Lower lobe of right lung (tissue), 2 donors: ENCODE measurements around the gene FKBP9. TPM values are rescaled to one million over a fixed set of nuclear protein-coding genes. Genes with fewer than 3 reads are reported as not detected.
A peak's percentile ranks its signal among the peaks of the same experiment; 100 is the strongest.

Source experiments
- ATAC-seq, 2 donors: fragments of 200-7000 bp; cut with Tn5 transposase; one replicate each; pipeline ENCODE4 v1.9.1; 2020 to 2022; ENCODE audit warnings: mild to moderate bottlenecking in 2 of 2, moderate library complexity in 2 of 2
- DNase-seq: peaks from one replicate; pipeline ENCODE4 v3.0.0-alpha.2; 2020
- H3K27ac ChIP-seq: fragments of 200-600 bp; one replicate; pipeline ENCODE4 v1.8.0; 2022
- H3K27me3 ChIP-seq: fragments of 200-600 bp; one replicate; pipeline ENCODE4 v1.8.0; 2022; ENCODE audit warnings: low read depth
- H3K36me3 ChIP-seq: fragments of 200-600 bp; one replicate; pipeline ENCODE4 v1.8.0; 2022; ENCODE audit warnings: mild to moderate bottlenecking
- H3K4me1 ChIP-seq: fragments of 200-600 bp; one replicate; pipeline ENCODE4 v1.8.0; 2022
- H3K4me3 ChIP-seq: fragments of 200-600 bp; one replicate; pipeline ENCODE4 v1.8.0; 2022; ENCODE audit warnings: mild to moderate bottlenecking
- H3K9me3 ChIP-seq: fragments of 200-600 bp; one replicate; pipeline ENCODE4 v1.8.0; 2022
- intact Hi-C: fragments of 100-400 bp; cut with DNase I; formaldehyde crosslinking; loops from one replicate; pipeline ENCODE4 v1.11.0; 2022
- total RNA-seq: library from RNA; stranded (reverse); fragmentation: NEBNext Ultra II Directional; extraction: Animal tissue kit (Norgen Biotek cat#: 25700); gene quantifications from one replicate; pipeline ENCODE4 v1.2.1, GENCODE V29; 2021
- TF ChIP-seq, protein P1 (sequence below): fragments of 200-600 bp; IDR thresholded peaks from one replicate; pipeline ENCODE4 v1.8.0; 2022; ENCODE audit warnings: antibody characterized with exemption, mild to moderate bottlenecking
- donor health status: DM: no; HTN: yes; CAD: no; lungs with severe emphysema.

FKBP9 gene
- total RNA-seq, 1 donor from 2014 or later = 104 TPM

DNA sequence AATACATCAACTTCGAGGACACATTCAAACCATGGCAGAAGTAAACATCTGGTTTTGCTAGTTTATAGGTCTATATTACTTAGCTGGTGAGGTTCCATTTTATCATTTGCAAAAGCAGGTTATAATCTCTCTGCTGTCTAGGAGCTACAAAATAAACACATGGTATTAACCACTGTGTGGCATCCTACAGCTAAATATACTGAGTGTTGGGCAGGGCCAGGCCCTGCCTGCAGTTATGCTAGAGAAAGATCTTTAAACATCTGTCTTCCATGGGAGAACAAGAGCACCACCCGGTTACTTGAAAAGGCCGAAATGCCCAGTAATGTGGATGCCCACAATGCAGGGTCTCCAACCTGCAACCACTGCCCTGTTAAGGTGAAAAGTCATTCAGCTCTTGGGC lies 20.6 kb upstream of the FKBP9 start:
- intact Hi-C loops = no loop called here
- Histone ChIP-seq H3K4me1 (peaks cover 32% of the 10 kb centered on the region), H3K36me3 (peaks cover 20% of the 10 kb centered on the region), H3K27me3 (no peaks in the 10 kb centered on the region), H3K27ac (no peak overlapping the region), H3K9me3 (no peaks in the 10 kb centered on the region), H3K4me3 (no peak overlapping the region)
- ATAC-seq (no peak), DNase-seq (no peak)
- TF ChIP-seq, protein P1, sequence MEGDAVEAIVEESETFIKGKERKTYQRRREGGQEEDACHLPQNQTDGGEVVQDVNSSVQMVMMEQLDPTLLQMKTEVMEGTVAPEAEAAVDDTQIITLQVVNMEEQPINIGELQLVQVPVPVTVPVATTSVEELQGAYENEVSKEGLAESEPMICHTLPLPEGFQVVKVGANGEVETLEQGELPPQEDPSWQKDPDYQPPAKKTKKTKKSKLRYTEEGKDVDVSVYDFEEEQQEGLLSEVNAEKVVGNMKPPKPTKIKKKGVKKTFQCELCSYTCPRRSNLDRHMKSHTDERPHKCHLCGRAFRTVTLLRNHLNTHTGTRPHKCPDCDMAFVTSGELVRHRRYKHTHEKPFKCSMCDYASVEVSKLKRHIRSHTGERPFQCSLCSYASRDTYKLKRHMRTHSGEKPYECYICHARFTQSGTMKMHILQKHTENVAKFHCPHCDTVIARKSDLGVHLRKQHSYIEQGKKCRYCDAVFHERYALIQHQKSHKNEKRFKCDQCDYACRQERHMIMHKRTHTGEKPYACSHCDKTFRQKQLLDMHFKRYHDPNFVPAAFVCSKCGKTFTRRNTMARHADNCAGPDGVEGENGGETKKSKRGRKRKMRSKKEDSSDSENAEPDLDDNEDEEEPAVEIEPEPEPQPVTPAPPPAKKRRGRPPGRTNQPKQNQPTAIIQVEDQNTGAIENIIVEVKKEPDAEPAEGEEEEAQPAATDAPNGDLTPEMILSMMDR = no peak

DNA sequence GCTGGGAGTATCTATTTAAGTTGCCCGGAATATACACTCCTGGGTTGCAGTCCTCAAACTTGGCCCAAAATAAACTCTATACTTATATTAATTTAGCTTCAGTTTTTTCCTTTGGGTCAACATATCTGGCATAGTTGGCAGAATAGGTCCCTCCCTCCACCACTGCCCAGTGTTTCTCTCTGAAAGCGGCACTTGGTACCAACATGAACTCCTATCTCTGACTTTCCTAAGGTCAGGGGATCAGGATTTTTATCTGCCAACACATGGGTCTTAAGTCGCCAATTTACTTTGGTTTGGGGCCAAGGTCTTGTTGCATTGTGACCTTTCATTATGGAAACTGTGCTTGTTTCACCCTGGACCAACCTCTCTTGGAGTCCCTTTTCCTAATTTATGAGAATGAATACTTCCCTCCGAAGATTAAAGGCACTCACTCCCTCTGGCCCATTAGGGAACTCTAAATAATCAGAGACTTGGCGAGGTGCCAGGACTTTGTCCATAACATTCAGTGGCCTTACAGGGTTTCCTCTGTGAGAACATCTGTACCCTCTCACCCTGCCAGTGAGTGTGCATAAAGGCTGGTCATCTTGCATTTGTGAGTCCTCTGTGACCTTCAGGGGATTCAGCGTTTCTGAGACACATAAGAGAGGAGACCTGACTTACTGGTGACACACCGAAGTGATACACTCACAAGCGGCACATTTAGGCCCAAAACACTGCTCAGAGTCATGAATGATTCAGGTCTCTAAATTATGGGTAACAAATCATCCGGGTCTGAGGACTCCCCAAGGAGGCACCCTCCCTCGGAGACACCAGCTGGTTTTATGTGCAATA lies 19.7 kb upstream of the FKBP9 start:
- no peak for DNase-seq
- Histone ChIP-seq H3K4me1 (peaks cover 34% of the 10 kb centered on the region), H3K27me3 (no peaks in the 10 kb centered on the region), H3K36me3 (peaks cover 13% of the 10 kb centered on the region), H3K9me3 (no peaks in the 10 kb centered on the region), H3K27ac (peak overlapping the region; percentile 31), H3K4me3 (no peak overlapping the region)
- ATAC-seq = no peak
- intact Hi-C loops = no loop called here
- TF ChIP-seq, protein P1 = no peak

DNA sequence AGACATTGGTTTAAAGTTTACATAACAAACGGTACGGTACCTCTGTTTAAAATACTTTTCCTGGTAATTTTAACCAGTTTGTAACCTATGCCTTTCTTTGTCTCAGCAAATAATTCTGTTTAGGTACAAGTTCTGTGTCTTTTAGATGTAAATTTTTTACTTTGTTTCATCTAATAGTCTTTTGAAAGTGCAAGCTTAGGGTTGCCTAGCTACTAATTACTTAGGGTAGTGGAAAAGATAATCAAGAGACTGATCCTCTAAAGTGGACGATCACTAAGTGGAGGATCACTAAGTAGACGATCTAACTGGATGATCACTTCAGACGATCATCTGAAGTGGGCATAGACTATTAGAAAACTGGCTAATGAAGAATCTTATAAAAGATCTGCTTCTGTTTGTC lies 16.1 kb upstream of the FKBP9 start:
- H3K9me3 ChIP-seq = no peaks in the 10 kb centered on the region
- H3K4me3 ChIP-seq = peak overlapping the region; percentile 91
- TF ChIP-seq, protein P1 = no peak
- intact Hi-C loops = no loop called here
- H3K4me1 ChIP-seq = peaks cover 34% of the 10 kb centered on the region
- no peaks in the 10 kb centered on the region for H3K27me3 ChIP-seq
- H3K27ac ChIP-seq = peak overlapping the region; percentile 97
- ATAC-seq = no peak
- no peak for DNase-seq
- H3K36me3 ChIP-seq = no peaks in the 10 kb centered on the region

DNA sequence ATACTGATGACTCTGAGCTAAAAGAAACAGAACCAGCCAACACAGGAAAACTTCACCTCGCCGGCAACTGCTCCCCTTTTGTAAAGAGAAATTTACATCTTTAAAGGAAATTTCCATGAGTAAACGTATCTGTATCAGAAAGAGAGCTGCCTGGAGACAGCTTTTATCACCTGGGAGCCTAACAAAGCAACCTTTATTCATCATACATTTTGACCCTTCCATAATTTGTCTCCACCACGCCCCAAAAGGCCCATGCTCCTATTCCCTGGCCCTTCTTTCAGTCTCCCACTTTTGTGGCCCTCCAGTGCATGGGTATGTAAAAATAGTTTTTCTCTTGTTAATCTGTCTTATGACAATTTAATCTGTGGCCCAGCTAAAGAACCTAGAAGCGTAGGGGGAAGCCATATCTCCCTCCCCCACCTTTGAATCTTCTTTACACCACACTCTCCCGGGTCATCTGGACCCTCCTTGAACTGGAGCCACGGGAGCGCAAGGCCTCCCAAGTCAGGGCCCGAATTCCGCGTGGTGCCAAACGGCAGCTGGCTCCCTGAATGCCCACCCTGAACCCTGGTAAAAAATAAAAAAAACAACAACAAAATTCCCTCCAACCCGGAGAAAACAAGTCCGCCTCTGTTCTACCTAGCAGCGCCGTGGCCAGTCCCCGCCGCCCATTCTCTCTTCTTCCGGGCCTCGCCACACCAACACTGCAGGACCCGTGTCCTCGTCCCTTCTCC lies 15.4 kb upstream of the FKBP9 start:
- TF ChIP-seq, protein P1 = no peak
- Histone ChIP-seq H3K27me3 (no peaks in the 10 kb centered on the region), H3K36me3 (no peaks in the 10 kb centered on the region), H3K9me3 (no peaks in the 10 kb centered on the region), H3K4me3 (peak overlapping the region; percentile 91), H3K4me1 (peaks cover 34% of the 10 kb centered on the region), H3K27ac (peak overlapping the region; percentile 97)
- DNase-seq (no peak), ATAC-seq (peak in 1 of 2 donors; percentile 3)
- intact Hi-C loops = no loop called here

DNA sequence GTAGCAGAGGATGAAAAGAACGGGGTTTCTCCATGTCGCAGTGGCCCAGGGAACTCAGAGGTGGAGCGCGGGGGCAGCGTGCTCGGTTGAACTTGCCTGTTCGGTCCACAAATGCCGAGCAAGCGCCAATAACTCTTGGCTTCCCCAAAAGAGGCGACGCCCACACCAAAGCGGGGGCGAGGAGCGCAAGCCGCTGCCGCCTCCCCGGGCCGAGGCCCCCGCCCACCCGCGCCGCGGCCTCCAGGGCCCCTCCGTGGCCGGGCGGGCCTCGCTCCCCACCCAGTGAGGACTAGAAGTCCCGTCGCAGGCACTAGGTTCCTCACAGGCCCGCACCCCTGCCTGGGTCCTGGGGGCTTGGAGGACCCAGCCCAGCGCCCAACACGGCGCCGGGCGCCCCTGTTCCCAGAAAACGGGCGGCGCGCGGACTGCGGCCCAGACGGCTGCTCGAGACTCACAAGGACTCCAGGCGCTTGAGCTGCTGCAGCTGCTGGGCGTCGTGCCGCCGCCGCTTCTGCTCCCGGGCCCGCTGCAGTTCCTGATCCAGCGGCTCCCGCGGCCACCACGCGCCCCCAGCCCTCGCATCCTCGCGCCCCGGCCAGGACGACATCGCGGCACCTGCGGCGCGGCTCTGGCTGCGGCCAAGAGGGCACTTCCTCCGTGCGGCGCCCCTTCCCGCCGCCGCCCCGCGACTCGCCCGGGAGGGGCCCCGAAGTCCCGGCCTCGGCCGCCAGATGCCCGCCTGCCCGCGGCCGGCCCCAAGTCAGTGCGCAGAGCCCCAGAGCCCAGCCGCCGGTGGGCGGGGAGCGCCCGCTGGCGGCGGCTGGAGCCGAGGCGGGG lies 14.6 kb upstream of the FKBP9 start:
- Histone ChIP-seq H3K4me3 (peak overlapping the region; percentile 91), H3K4me1 (peaks cover 26% of the 10 kb centered on the region), H3K27ac (peak overlapping the region; percentile 97), H3K9me3 (no peaks in the 10 kb centered on the region), H3K36me3 (no peaks in the 10 kb centered on the region), H3K27me3 (no peaks in the 10 kb centered on the region)
- ATAC-seq (peak; percentile 97 to 98), DNase-seq (peak; percentile 88)
- TF ChIP-seq, protein P1 = peak; percentile 63
- intact Hi-C loops = no loop called here
